ENCODE measurements around the gene HSBP1L1. TPM values are rescaled to one million over a fixed set of nuclear protein-coding genes. Genes with fewer than 3 reads are reported as not detected.
A peak's percentile ranks its signal among the peaks of the same experiment; 100 is the strongest.

The HSBP1L1 gene
- total and polyA plus RNA-seq, 7 experiments from 2014 or later, result 13.7 to 44.9 (median 32.4) TPM

- Histone ChIP-seq H3K4me3 (ENCODE audit: low read length) (no peak overlapping the region), H3K4me1 (ENCODE audit: control insufficient read depth in 2 of 2, insufficient read depth in 2 of 2, low read length in 2 of 2) (peaks cover 0 to 5% of the 10 kb centered on the region in 2 donors), H3K9me3 (ENCODE audit: control insufficient read depth in 2 of 3, low read length in 3 of 3) (no peaks in the 10 kb centered on the region), H3K27ac (ENCODE audit: low read depth, low read length) (no peak overlapping the region), H3K27me3 (ENCODE audit: control insufficient read depth in 2 of 2, insufficient read depth in 2 of 2, low read length in 2 of 2) (no peaks in the 10 kb centered on the region), H3K36me3 (ENCODE audit: control insufficient read depth in 2 of 3, insufficient read depth in 3 of 3, low read length in 3 of 3) (peaks cover 0 to 59% (median 18%) of the 10 kb centered on the region in 3 experiments)
- ChIA-PET CTCF (interaction anchor here (0.8 kb wide), 1 partner anchor 15 kb away, joined by 3 read pairs; no protein-coding TSS in a partner anchor), POLR2A (interaction anchor here (1.3 kb wide), 1 partner anchor 16 kb away, joined by 3 read pairs; the partner anchor contains the start of gene TXNL4A)
- DNase-seq, result no peak
- Mint-ChIP-seq H3K9me3 (no peaks in the 10 kb centered on the region), H3K36me3 (peaks cover 0 to 57% (median 22%) of the 10 kb centered on the region in 5 donors), H3K4me3 (peak overlapping the region in 1 of 10 donors; percentile 32), H3K27ac (peak overlapping the region in 4 of 9 donors; percentile 16 to 65 (median 52)), H3K27me3 (no peaks in the 10 kb centered on the region), H3K4me1 (peaks cover 4 to 23% (median 7%) of the 10 kb centered on the region in 7 donors)
- intact Hi-C loops (cut with micrococcal nuclease), result no loop called here
- ATAC-seq, result no peak
Observed at GRCh38 chr18:79971986-79972385, 7.5 kb downstream of the HSBP1L1 start.

GRCh38 chr18:79972720-79973119 is 8.3 kb downstream of the HSBP1L1 start:
- peaks cover 0 to 58% (median 13%) of the 10 kb centered on the region in 3 experiments for H3K36me3 ChIP-seq (ENCODE audit: control insufficient read depth in 2 of 3, insufficient read depth in 3 of 3, low read length in 3 of 3)
- H3K4me3 Mint-ChIP-seq, result no peak overlapping the region

GRCh38 chr18:79973517-79973916 is 9.1 kb downstream of the HSBP1L1 start:
- ChIA-PET CTCF (no interaction called here), POLR2A (no interaction called here)
- H3K27ac Mint-ChIP-seq, result peak overlapping the region in 2 of 9 donors; percentile 6 to 62
- H3K9me3 Mint-ChIP-seq, result no peaks in the 10 kb centered on the region
- H3K27me3 Mint-ChIP-seq, result no peaks in the 10 kb centered on the region
- no peak for ATAC-seq
- no peak for DNase-seq
- H3K27me3 ChIP-seq (ENCODE audit: control insufficient read depth in 2 of 2, insufficient read depth in 2 of 2, low read length in 2 of 2), result no peaks in the 10 kb centered on the region
- H3K4me3 Mint-ChIP-seq, result no peak overlapping the region
- peaks cover 3 to 27% (median 10%) of the 10 kb centered on the region in 7 donors for H3K4me1 Mint-ChIP-seq
- H3K36me3 Mint-ChIP-seq, result peaks cover 0 to 60% (median 22%) of the 10 kb centered on the region in 5 donors
- intact Hi-C loops (cut with micrococcal nuclease), result no loop called here
- H3K4me1 ChIP-seq (ENCODE audit: control insufficient read depth in 2 of 2, insufficient read depth in 2 of 2, low read length in 2 of 2), result peaks cover 0 to 5% of the 10 kb centered on the region in 2 donors
- no peak overlapping the region for H3K27ac ChIP-seq (ENCODE audit: low read depth, low read length)
- H3K36me3 ChIP-seq (ENCODE audit: control insufficient read depth in 2 of 3, insufficient read depth in 3 of 3, low read length in 3 of 3), result peaks cover 0 to 54% (median 10%) of the 10 kb centered on the region in 3 experiments
- H3K4me3 ChIP-seq (ENCODE audit: low read length), result no peak overlapping the region
- no peaks in the 10 kb centered on the region for H3K9me3 ChIP-seq (ENCODE audit: control insufficient read depth in 2 of 3, low read length in 3 of 3)

More at GRCh38 chr18:79972720-79973119, 8.3 kb downstream of the HSBP1L1 start:
- ATAC-seq (no peak), DNase-seq (no peak)
- Histone ChIP-seq H3K4me3 (ENCODE audit: low read length) (no peak overlapping the region), H3K27me3 (ENCODE audit: control insufficient read depth in 2 of 2, insufficient read depth in 2 of 2, low read length in 2 of 2) (no peaks in the 10 kb centered on the region), H3K9me3 (ENCODE audit: control insufficient read depth in 2 of 3, low read length in 3 of 3) (no peaks in the 10 kb centered on the region), H3K27ac (ENCODE audit: low read depth, low read length) (no peak overlapping the region), H3K4me1 (ENCODE audit: control insufficient read depth in 2 of 2, insufficient read depth in 2 of 2, low read length in 2 of 2) (peaks cover 0 to 5% of the 10 kb centered on the region in 2 donors)
- H3K9me3 Mint-ChIP-seq, result no peaks in the 10 kb centered on the region
- H3K36me3 Mint-ChIP-seq, result peaks cover 0 to 57% (median 22%) of the 10 kb centered on the region in 5 donors
- peak overlapping the region in 1 of 9 donors; percentile 77 for H3K27ac Mint-ChIP-seq
- no peaks in the 10 kb centered on the region for H3K27me3 Mint-ChIP-seq
- ChIA-PET CTCF (interaction anchor here (0.8 kb wide), 1 partner anchor 15 kb away, joined by 3 read pairs; no protein-coding TSS in a partner anchor), POLR2A (interaction anchor here (1.3 kb wide), 1 partner anchor 15 kb away, joined by 3 read pairs; the partner anchor contains the start of gene TXNL4A)
- intact Hi-C loops (cut with micrococcal nuclease), result no loop called here
- peaks cover under 1 to 24% (median 7%) of the 10 kb centered on the region in 7 donors for H3K4me1 Mint-ChIP-seq

- Histone ChIP-seq H3K36me3 (ENCODE audit: control insufficient read depth in 2 of 3, insufficient read depth in 3 of 3, low read length in 3 of 3) (peaks cover 0 to 54% (median 10%) of the 10 kb centered on the region in 3 experiments), H3K27ac (ENCODE audit: low read depth, low read length) (no peak overlapping the region), H3K4me1 (ENCODE audit: control insufficient read depth in 2 of 2, insufficient read depth in 2 of 2, low read length in 2 of 2) (peaks cover 0 to 5% of the 10 kb centered on the region in 2 donors), H3K4me3 (ENCODE audit: low read length) (no peak overlapping the region), H3K9me3 (ENCODE audit: control insufficient read depth in 2 of 3, low read length in 3 of 3) (no peaks in the 10 kb centered on the region), H3K27me3 (ENCODE audit: control insufficient read depth in 2 of 2, insufficient read depth in 2 of 2, low read length in 2 of 2) (no peaks in the 10 kb centered on the region)
- no peak for DNase-seq
- Mint-ChIP-seq H3K4me3 (no peak overlapping the region), H3K27me3 (no peaks in the 10 kb centered on the region), H3K4me1 (peaks cover 3 to 28% (median 12%) of the 10 kb centered on the region in 7 donors), H3K27ac (peak overlapping the region in 3 of 9 donors; percentile 12 to 69 (median 65)), H3K9me3 (no peaks in the 10 kb centered on the region), H3K36me3 (peaks cover 0 to 61% (median 22%) of the 10 kb centered on the region in 5 donors)
- CTCF ChIA-PET, result no interaction called here
- intact Hi-C loops (cut with micrococcal nuclease), result no loop called here
- POLR2A ChIA-PET, result no interaction called here
- ATAC-seq, result no peak
Observed at GRCh38 chr18:79974025-79974654, 9.7 kb downstream of the HSBP1L1 start.

GRCh38 chr18:79975043-79975442 is 10.6 kb downstream of the HSBP1L1 start:
- no peak overlapping the region for H3K4me3 Mint-ChIP-seq
- intact Hi-C loops (cut with micrococcal nuclease), result no loop called here
- H3K4me1 Mint-ChIP-seq, result peaks cover 7 to 31% (median 21%) of the 10 kb centered on the region in 7 donors
- Histone ChIP-seq H3K4me3 (ENCODE audit: low read length) (no peak overlapping the region), H3K4me1 (ENCODE audit: control insufficient read depth in 2 of 2, insufficient read depth in 2 of 2, low read length in 2 of 2) (peaks cover 0 to 5% of the 10 kb centered on the region in 2 donors), H3K27ac (ENCODE audit: low read depth, low read length) (peak overlapping the region; percentile 31), H3K9me3 (ENCODE audit: control insufficient read depth in 2 of 3, low read length in 3 of 3) (no peaks in the 10 kb centered on the region), H3K36me3 (ENCODE audit: control insufficient read depth in 2 of 3, insufficient read depth in 3 of 3, low read length in 3 of 3) (peaks cover 0 to 54% (median 9%) of the 10 kb centered on the region in 3 experiments), H3K27me3 (ENCODE audit: control insufficient read depth in 2 of 2, insufficient read depth in 2 of 2, low read length in 2 of 2) (no peaks in the 10 kb centered on the region)
- no peaks in the 10 kb centered on the region for H3K9me3 Mint-ChIP-seq
- H3K27ac Mint-ChIP-seq, result peak overlapping the region in 7 of 9 donors; percentile 15 to 79 (median 38)
- peaks cover 0 to 68% (median 22%) of the 10 kb centered on the region in 5 donors for H3K36me3 Mint-ChIP-seq
- ATAC-seq, result no peak
- ChIA-PET POLR2A (no interaction called here), CTCF (no interaction called here)
- no peak for DNase-seq
- no peaks in the 10 kb centered on the region for H3K27me3 Mint-ChIP-seq

GRCh38 chr18:79975985-79976680 is 11.7 kb downstream of the HSBP1L1 start:
- Histone ChIP-seq H3K4me1 (ENCODE audit: control insufficient read depth in 2 of 2, insufficient read depth in 2 of 2, low read length in 2 of 2) (peaks cover 0 to 5% of the 10 kb centered on the region in 2 donors), H3K9me3 (ENCODE audit: control insufficient read depth in 2 of 3, low read length in 3 of 3) (no peaks in the 10 kb centered on the region), H3K27ac (ENCODE audit: low read depth, low read length) (no peak overlapping the region), H3K4me3 (ENCODE audit: low read length) (no peak overlapping the region), H3K27me3 (ENCODE audit: control insufficient read depth in 2 of 2, insufficient read depth in 2 of 2, low read length in 2 of 2) (no peaks in the 10 kb centered on the region), H3K36me3 (ENCODE audit: control insufficient read depth in 2 of 3, insufficient read depth in 3 of 3, low read length in 3 of 3) (peaks cover 0 to 51% (median 6%) of the 10 kb centered on the region in 3 experiments)
- ChIA-PET CTCF (interaction anchor here (0.7 to 1.0 kb wide), 2 partner anchors 9 to 12 kb away, joined by 3 to 4 read pairs; no protein-coding TSS in a partner anchor), POLR2A (no interaction called here)
- Mint-ChIP-seq H3K27ac (peak overlapping the region in 3 of 9 donors; percentile 65 to 79 (median 72)), H3K4me1 (peaks cover 12 to 41% (median 27%) of the 10 kb centered on the region in 7 donors), H3K27me3 (no peaks in the 10 kb centered on the region), H3K36me3 (peaks cover 0 to 60% (median 18%) of the 10 kb centered on the region in 5 donors), H3K9me3 (no peaks in the 10 kb centered on the region), H3K4me3 (no peak overlapping the region)
- intact Hi-C loops (cut with micrococcal nuclease), result no loop called here
- DNase-seq, result no peak
- ATAC-seq, result no peak

Data from naive thymus-derived CD4-positive, alpha-beta T cell (primary cell).